ENCODE results near the gene LYSMD1.

DNA sequence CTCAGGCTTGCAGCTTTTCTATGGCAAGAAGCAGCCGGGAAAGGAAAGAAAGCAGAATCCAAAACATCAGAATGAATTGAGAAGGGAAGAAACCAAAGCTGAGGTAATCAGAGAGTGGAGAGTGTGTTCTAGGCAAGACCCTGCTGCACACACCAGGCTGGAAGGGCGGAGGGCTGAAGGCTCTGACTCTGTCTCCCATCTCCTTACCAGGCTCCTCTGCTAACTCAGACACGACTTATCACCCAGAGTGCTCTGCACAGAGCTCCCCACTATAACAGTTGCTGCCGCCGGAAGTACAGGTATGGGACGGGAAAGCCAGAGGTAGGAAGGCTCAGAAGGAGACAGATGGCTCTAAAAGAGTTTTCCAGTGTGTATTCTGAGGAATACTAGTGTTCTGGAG lies 1.4 kb upstream of the LYSMD1 start:
- TF ChIP-seq, protein P1, sequence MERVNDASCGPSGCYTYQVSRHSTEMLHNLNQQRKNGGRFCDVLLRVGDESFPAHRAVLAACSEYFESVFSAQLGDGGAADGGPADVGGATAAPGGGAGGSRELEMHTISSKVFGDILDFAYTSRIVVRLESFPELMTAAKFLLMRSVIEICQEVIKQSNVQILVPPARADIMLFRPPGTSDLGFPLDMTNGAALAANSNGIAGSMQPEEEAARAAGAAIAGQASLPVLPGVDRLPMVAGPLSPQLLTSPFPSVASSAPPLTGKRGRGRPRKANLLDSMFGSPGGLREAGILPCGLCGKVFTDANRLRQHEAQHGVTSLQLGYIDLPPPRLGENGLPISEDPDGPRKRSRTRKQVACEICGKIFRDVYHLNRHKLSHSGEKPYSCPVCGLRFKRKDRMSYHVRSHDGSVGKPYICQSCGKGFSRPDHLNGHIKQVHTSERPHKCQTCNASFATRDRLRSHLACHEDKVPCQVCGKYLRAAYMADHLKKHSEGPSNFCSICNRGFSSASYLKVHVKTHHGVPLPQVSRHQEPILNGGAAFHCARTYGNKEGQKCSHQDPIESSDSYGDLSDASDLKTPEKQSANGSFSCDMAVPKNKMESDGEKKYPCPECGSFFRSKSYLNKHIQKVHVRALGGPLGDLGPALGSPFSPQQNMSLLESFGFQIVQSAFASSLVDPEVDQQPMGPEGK (CRISPR knock-in tag; IDR thresholded peaks at IDR 0.05; ENCODE audit: borderline replicate concordance): no peak
- no peak for TF ChIP-seq ESRRG (CRISPR knock-in tag; IDR thresholded peaks at IDR 0.05)
- no peak for TF ChIP-seq ZNF70 (CRISPR knock-in tag; IDR thresholded peaks at IDR 0.05)

Data from SK-N-SH treated with all-trans-retinoic acid at 6 μM for 48 hours (cell line).